Activated naive CD8-positive, alpha-beta T cell (primary cell): ENCODE data around the gene CA10.

Source experiments
- H3K27ac Mint-ChIP-seq: one replicate; pipeline ENCODE4 v1.8.0; 2021; ENCODE audit warnings: mixed read lengths
- H3K27me3 Mint-ChIP-seq: one replicate; pipeline ENCODE4 v1.8.0; 2021; ENCODE audit warnings: mixed read lengths
- H3K36me3 Mint-ChIP-seq: one replicate; pipeline ENCODE4 v1.8.0; 2021; ENCODE audit warnings: mixed read lengths
- H3K4me1 Mint-ChIP-seq: one replicate; pipeline ENCODE4 v1.8.0; 2021; ENCODE audit warnings: low read depth, mixed read lengths
- H3K4me3 Mint-ChIP-seq: one replicate; pipeline ENCODE4 v1.8.0; 2021; ENCODE audit warnings: mild to moderate bottlenecking, mixed read lengths
- H3K9me3 Mint-ChIP-seq: one replicate; pipeline ENCODE4 v1.8.0; 2021; ENCODE audit warnings: low read depth, mixed read lengths

CA10 gene

DNA sequence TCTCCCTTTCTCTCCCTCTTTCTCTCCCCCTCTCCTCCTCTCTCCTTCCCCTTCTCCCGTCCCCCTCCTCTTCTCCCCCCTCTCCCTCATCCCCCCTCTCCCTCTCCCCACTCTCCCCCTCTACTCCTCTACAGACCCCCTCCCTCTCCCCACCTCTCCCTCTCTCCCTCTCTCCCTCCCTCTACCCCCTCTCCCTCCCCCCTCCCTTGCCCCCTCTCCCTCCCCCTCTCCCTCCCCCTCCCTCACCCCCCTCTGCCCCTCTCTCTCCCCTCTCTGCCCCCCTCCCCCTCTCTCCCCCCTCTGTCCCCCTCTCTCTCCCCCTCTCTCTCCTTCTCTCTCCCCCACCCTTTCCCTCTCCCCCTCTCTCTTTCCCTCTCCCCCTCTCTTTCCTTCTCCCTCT, 545.3 kb downstream of the CA10 start:
- Mint-ChIP-seq H3K9me3 (no peaks in the 10 kb centered on the region), H3K4me1 (peaks cover 8% of the 10 kb centered on the region), H3K27ac (no peak overlapping the region), H3K36me3 (no peaks in the 10 kb centered on the region), H3K4me3 (no peak overlapping the region), H3K27me3 (peaks cover 5% of the 10 kb centered on the region)

- no peaks in the 10 kb centered on the region for H3K36me3 Mint-ChIP-seq
- H3K9me3 Mint-ChIP-seq: no peaks in the 10 kb centered on the region
- H3K4me1 Mint-ChIP-seq: peaks cover 8% of the 10 kb centered on the region
- H3K27ac Mint-ChIP-seq: no peak overlapping the region
- H3K27me3 Mint-ChIP-seq: no peaks in the 10 kb centered on the region
- no peak overlapping the region for H3K4me3 Mint-ChIP-seq
These were observed 545.8 kb downstream of the CA10 start for GRCh38 chr17:51612692-51613091.

DNA sequence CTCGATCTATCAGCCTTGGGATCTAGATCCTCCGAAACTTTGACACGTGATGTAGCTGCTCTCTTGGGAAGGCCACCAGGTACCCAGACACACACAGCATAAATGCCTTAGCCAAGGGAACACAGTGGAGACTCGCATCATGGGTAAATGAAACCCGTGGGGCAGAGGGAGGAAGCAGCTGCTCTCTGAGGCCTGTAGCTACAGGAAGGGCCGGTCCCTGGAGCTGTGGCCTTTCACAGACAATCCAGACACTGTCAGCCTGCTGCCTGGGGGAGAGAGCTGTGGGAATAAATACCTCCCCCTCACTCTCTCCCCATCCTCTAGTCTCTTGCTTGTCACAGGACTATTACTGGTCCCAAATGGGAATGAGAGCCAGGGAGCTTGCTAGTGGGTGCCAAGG, 546.9 kb downstream of the CA10 start:
- no peak overlapping the region for H3K4me3 Mint-ChIP-seq
- peaks cover 8% of the 10 kb centered on the region for H3K4me1 Mint-ChIP-seq
- H3K27ac Mint-ChIP-seq: no peak overlapping the region
- no peaks in the 10 kb centered on the region for H3K9me3 Mint-ChIP-seq
- no peaks in the 10 kb centered on the region for H3K36me3 Mint-ChIP-seq
- H3K27me3 Mint-ChIP-seq: no peaks in the 10 kb centered on the region

GRCh38 chr17:51610834-51611233, 547.7 kb downstream of the CA10 start:
- H3K27me3 Mint-ChIP-seq: no peaks in the 10 kb centered on the region
- H3K9me3 Mint-ChIP-seq: no peaks in the 10 kb centered on the region
- H3K4me1 Mint-ChIP-seq: peaks cover 8% of the 10 kb centered on the region
- no peak overlapping the region for H3K4me3 Mint-ChIP-seq
- H3K36me3 Mint-ChIP-seq: no peaks in the 10 kb centered on the region
- H3K27ac Mint-ChIP-seq: no peak overlapping the region

- no peaks in the 10 kb centered on the region for H3K9me3 Mint-ChIP-seq
- H3K4me3 Mint-ChIP-seq: no peak overlapping the region
- H3K27ac Mint-ChIP-seq: no peak overlapping the region
- H3K4me1 Mint-ChIP-seq: peaks cover 8% of the 10 kb centered on the region
- no peaks in the 10 kb centered on the region for H3K27me3 Mint-ChIP-seq
- no peaks in the 10 kb centered on the region for H3K36me3 Mint-ChIP-seq
These were observed 548.4 kb downstream of the CA10 start for GRCh38 chr17:51610155-51610554.

GRCh38 chr17:51608251-51608933, 550.1 kb downstream of the CA10 start:
- H3K36me3 Mint-ChIP-seq: no peaks in the 10 kb centered on the region
- no peaks in the 10 kb centered on the region for H3K9me3 Mint-ChIP-seq
- no peaks in the 10 kb centered on the region for H3K27me3 Mint-ChIP-seq
- peaks cover 8% of the 10 kb centered on the region for H3K4me1 Mint-ChIP-seq
- H3K4me3 Mint-ChIP-seq: no peak overlapping the region
- H3K27ac Mint-ChIP-seq: no peak overlapping the region

DNA sequence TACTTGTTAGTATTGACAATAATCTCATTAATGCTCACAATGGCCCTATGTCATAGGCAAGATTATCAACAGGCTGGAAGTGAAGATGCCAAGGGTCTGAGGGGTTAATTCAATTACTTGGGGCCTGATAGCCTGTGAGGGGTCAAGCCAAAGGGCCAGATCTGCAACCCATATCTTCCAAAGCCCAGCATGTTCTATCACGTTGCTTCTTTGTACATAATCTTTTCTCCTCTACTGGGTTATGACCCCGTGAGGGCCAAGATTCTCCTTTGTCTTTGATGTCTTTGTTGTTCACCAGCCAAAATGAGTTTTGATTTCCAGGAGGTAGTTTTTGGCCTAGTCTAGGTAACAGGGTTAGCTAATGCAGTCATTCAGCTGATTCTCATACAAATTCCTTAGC, 551.0 kb downstream of the CA10 start:
- Mint-ChIP-seq H3K4me3 (no peak overlapping the region), H3K27ac (no peak overlapping the region), H3K36me3 (no peaks in the 10 kb centered on the region), H3K4me1 (peaks cover 8% of the 10 kb centered on the region), H3K9me3 (no peaks in the 10 kb centered on the region), H3K27me3 (no peaks in the 10 kb centered on the region)

- no peak overlapping the region for H3K27ac Mint-ChIP-seq
- no peaks in the 10 kb centered on the region for H3K4me1 Mint-ChIP-seq
- H3K36me3 Mint-ChIP-seq: no peaks in the 10 kb centered on the region
- H3K27me3 Mint-ChIP-seq: no peaks in the 10 kb centered on the region
- H3K9me3 Mint-ChIP-seq: no peaks in the 10 kb centered on the region
- no peak overlapping the region for H3K4me3 Mint-ChIP-seq
These were observed 554.1 kb downstream of the CA10 start for GRCh38 chr17:51604299-51605020.

GRCh38 chr17:51601622-51602261, 556.8 kb downstream of the CA10 start:
- no peaks in the 10 kb centered on the region for H3K27me3 Mint-ChIP-seq
- H3K9me3 Mint-ChIP-seq: no peaks in the 10 kb centered on the region
- no peaks in the 10 kb centered on the region for H3K36me3 Mint-ChIP-seq
- no peak overlapping the region for H3K4me3 Mint-ChIP-seq
- no peak overlapping the region for H3K27ac Mint-ChIP-seq
- H3K4me1 Mint-ChIP-seq: no peaks in the 10 kb centered on the region

DNA sequence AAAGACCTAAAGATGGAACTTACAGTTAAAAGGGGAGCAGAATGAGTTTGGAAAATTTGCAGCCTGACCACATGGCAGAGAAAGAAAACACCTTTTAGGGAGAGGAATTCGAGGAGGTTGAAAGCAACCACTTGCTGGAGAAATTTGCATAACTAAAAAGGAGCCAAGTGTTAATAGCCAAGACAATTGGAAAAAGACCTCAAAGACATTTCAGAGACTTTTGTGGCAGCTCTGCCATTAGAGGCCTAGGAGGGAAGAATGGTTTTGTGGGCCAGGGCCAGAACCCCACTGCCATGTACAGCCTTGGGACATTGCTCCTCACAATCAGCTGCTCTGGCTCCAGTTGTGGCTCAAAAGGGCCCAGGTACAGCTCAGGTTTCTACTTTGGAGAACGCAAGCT, 559.7 kb downstream of the CA10 start:
- Mint-ChIP-seq H3K4me1 (no peaks in the 10 kb centered on the region), H3K9me3 (no peaks in the 10 kb centered on the region), H3K4me3 (no peak overlapping the region), H3K27ac (no peak overlapping the region), H3K27me3 (no peaks in the 10 kb centered on the region), H3K36me3 (no peaks in the 10 kb centered on the region)

GRCh38 chr17:51597345-51597744, 561.2 kb downstream of the CA10 start:
- Mint-ChIP-seq H3K27me3 (no peaks in the 10 kb centered on the region), H3K27ac (no peak overlapping the region), H3K4me3 (no peak overlapping the region), H3K36me3 (no peaks in the 10 kb centered on the region), H3K9me3 (no peaks in the 10 kb centered on the region), H3K4me1 (no peaks in the 10 kb centered on the region)

DNA sequence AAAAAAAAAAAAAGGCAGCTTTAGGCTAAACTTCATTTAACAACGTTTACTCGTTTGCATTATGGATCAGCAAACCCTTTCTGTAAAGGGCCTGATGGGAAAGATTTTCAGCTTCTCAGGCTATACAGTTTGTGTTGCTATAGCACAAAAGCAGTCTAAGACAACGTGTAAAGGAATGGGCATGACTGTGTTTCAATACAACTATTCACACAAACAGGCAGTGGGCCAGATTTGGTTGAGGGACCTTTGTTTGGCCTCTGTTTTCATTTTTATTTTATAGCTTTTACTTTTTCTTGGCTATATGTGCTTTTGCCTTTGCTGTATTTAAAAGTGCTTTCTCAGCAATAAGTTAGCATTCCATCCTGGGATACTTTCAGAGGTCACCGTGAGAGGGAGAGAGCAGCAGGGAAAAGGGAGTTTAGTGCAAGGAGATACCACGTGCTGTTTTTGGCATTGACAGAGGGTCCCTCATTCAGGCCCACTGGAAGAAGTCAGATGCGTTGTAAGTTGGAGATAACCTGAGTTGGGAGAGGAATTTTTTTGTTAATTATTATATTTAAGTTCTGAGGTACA, 562.6 kb downstream of the CA10 start:
- Mint-ChIP-seq H3K27me3 (peaks cover 3% of the 10 kb centered on the region), H3K27ac (no peak overlapping the region), H3K9me3 (no peaks in the 10 kb centered on the region), H3K4me1 (no peaks in the 10 kb centered on the region), H3K36me3 (no peaks in the 10 kb centered on the region), H3K4me3 (no peak overlapping the region)

- no peak overlapping the region for H3K27ac Mint-ChIP-seq
- peaks cover 3% of the 10 kb centered on the region for H3K9me3 Mint-ChIP-seq
- no peaks in the 10 kb centered on the region for H3K36me3 Mint-ChIP-seq
- peaks cover 3% of the 10 kb centered on the region for H3K27me3 Mint-ChIP-seq
- no peak overlapping the region for H3K4me3 Mint-ChIP-seq
- H3K4me1 Mint-ChIP-seq: no peaks in the 10 kb centered on the region
These were observed 568.4 kb downstream of the CA10 start for GRCh38 chr17:51590071-51590656.

DNA sequence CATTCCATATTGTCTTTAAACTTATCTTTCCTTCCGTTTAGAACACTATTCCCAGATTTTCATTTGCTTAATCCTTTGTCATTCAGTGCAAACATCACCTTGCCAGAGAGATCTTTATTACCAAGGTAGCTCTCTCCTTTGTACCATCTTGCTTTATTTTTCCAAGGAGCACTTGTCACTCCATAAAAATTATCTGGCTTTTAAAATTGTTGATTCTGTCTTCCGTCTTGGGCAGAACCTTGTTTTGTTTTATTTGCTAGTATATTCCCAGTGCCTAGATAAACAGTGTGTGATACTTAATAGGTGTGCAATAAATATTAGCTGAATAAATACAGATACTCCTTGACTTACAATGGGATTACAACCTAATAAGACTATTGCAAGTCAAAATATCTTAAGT, 570.5 kb downstream of the CA10 start:
- Mint-ChIP-seq H3K36me3 (no peaks in the 10 kb centered on the region), H3K27me3 (peaks cover 7% of the 10 kb centered on the region), H3K4me3 (no peak overlapping the region), H3K4me1 (no peaks in the 10 kb centered on the region), H3K9me3 (peaks cover 3% of the 10 kb centered on the region), H3K27ac (no peak overlapping the region)

DNA sequence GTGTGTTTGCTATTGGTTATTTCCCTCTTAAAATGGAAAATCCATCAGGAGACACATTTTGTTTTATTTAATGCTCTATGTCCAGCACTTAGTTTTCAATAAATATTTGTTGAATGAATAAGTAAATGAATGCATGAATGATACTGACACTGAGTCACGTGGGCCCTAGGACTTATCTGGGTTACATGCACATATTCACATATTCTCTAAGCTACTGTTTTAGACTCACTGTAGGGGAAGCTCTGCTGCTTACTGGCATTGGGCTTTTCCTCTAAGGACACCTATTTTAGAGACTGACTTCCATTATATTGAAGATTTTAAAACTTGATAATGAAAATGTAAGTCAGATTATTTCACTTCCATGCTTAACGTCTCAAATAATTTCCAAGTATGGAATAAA, 571.0 kb downstream of the CA10 start:
- Mint-ChIP-seq H3K4me3 (no peak overlapping the region), H3K27ac (no peak overlapping the region), H3K4me1 (no peaks in the 10 kb centered on the region), H3K27me3 (peaks cover 7% of the 10 kb centered on the region), H3K36me3 (no peaks in the 10 kb centered on the region), H3K9me3 (peaks cover 3% of the 10 kb centered on the region)
